T-helper 1 cell (primary cell): ENCODE data around the gene CRAMP1.
"Not testable (repeated sequence)": the region's sequence is repeated elsewhere in the genome, so short reads cannot be mapped to it uniquely, and the experiment has no call there.

Source experiments
- DNase-seq, 5 donors: peaks; one replicate each; pipeline ENCODE4 v3.0.0-alpha.2; 2012 to 2020

Gene CRAMP1

DNA sequence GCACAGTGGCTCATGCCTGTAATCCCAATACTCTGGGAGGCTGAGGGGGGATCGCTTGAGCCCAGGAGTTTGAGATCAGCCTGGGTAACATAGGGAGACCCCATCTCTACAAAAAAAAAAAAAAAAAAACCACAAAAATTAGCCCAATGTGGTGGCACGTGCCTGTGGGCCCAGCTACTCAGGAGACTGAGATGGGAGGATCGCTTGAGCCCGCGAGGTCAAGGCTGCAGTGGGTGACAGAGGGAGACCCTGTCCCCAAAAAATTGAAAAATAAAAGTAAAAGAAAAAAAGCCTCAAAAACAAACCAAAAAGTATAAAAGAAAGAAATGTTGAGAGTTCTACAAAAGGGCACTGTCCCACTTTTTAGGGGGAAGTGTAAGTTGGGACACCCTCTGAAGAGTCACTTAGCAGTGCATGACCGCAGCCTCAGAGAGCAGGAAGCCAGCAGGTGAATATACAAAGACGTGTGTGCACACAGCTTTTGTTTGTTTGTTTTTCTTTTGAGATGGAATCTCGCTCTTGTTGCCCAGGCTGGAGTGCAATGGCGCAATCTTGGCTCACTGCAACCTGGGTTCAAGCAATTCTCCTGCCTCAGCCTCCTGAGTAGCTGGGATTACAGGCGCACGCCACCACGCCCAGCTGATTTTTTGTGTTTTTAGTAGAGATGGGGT lies 107.5 kb downstream of the CRAMP1 start:
- not testable (repeated sequence) for DNase-seq

DNA sequence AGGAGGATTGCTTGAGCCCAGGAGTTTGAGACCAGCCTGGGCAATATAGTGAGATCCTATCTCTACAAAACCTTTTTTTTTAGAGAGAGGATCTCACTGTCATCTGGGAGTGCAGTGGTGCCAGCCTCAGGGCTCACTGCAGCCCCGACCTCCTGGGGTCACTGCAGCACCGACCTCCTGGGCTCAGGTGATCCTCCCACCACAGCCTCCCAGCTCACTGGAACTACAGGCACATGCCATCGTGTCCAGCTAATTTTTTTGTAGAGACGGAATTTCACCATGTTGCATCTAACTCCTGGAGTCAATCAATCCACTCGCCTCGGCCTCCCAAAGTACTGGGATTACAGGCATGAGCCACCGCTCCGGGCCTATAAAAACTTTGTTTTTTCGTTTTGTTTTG lies 109.2 kb downstream of the CRAMP1 start:
- no peak for DNase-seq

DNA sequence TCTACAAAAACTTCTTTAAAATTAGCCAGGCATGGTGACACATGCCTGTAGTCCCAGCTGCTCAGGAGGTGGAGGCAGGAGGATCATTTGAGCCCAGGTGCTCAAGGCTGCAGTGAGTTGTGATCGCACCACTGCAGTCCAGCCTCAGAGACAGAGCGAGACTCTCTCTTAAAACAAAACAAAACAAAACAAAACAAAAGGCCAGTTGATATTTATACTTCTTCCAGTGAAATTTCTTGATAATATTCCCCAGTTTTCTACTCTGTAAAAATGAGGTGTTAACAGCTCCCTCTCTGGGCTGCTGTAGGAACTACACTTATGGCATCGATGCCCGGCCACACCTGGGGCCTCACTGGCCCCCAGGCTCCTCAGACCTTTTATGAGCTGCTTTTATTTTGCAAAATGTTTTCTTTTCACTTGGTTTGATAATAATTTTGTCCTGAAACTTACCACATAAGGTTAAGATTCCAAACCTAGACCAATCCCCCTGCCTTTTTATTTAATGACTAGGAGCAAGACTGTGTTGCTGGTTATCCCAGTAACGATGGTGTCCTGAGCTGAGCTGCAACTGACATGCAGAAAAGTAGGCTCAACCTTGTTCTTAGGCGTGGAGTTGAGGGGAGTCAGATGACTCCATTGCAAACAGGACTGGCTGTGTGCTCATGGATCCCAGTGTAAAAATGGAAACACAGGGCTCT lies 111.4 kb downstream of the CRAMP1 start:
- DNase-seq, result peak in 3 of 5 donors; percentile 18 to 41 (median 19)

DNA sequence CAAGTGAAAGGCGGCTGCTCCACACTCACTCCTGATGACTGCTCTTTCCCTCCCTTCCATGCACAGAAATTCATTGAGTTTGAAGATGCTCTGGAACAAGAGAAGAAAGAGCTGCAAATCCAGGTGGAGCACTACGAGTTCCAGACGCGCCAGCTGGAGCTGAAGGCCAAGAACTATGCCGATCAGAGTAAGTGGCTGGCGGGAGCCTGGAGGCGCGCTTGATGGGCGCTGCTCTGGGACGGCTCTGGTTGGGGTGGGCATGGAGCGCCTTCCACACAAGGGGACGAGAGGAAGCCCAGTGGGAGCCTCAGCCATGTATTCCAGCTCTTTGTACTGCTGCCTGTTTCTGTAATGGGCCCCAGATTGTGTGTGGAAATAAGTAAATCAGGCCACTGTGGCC lies 112.3 kb downstream of the CRAMP1 start:
- DNase-seq, result no peak

GRCh38 chr16:1726661-1727502 lies 114.7 kb downstream of the CRAMP1 start:
- no peak for DNase-seq
